GM21786 (cell line): Measurements from ENCODE around the gene BMPER.

ENCODE experiments used
- ATAC-seq: cut with Tn5 transposase; IDR thresholded peaks from one replicate; pipeline ENCODE4 v1.9.1; 2021; ENCODE audit not compliant: unreplicated experiment

BMPER gene

DNA sequence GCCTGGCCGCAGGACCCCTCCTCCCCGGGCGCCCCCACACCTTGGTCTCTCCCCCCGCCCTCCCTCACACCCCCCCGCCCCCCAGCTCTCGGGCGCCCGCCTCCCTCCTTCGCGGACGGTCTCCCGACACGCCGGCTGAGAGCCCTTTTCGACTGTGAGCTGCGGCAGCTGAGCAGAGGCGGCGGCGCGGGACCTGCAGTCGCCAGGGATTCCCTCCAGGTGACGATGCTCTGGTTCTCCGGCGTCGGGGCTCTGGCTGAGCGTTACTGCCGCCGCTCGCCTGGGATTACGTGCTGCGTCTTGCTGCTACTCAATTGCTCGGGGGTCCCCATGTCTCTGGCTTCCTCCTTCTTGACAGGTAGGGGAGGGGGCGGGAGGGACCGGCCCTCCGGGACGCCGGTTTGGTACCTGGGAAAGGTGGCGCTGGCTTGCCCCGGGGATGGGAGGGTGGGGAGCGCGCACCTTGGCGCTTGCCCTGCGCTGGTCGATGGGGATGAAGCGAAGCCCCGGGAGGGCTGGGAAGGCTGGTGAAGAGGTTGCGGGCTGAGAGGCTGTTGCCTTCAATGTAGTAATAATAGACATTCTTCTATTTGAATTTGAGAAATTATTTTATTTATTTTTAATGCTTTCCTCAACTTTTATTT, at the start of gene BMPER:
Gene BMPER (plus strand): TSS at position 151 of the 644 bp plus-strand sequence. CDS start 75 bp downstream, at position 226.
- no peak for ATAC-seq

DNA sequence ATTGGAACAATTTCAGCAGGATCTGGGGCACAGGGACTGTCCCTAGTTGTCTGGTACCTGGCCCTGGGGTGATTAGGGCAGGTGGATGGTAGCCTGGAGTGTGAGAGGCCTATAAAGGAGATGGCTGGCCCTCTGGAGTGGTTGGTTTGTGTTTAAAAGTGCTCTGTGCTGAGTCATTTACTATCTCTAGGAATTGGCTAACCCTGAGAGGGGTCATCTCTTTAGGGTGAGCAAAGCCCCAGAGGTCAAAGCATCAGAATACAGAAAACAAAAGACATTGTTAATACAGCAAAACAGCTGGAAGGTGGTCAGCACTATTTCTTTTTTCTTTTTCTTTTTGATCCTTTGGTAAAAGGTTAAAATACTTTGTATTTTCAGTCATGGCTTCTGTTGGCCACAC, 43.4 kb upstream of the BMPER start:
- no peak for ATAC-seq

DNA sequence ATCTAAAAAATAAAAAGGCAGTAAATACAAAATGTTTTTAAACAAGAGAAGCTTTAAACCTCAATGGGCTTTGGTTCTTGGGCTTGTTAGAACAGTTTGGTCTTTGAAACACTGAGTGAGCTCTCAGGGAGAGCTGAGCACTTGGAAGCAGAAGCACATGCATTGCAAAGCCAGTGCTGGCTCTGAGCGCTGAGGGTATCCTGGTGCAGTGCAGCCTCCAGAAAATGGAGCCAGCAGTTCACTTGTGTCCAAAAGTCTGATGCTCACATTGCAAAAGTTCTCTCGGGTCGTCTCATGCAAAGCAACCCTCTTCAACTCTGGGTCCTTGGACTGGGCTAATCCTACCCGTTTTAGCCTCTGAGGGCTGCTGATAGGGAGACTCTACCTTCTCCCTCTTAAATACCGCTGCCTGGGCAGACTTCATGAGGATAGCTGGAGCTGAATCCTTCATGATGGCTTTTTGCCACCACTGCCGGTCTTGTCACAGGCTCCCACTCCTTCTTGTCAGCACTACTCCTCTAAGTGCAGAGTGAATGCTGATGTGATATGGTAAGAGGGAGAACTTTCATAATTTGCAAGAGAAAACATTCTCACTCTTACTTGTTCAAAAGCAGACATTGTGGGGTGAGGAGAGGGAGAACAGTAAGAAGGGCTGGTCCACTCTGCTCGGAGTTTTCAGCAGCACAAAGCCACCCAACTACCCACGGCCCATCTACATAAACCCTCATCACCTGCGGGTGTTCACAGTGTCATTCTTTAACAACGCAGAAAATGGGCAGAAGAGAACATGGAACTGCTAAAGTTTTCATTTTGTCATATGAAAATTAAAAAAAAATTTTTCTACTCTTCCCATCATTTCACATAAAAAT, 42.2 kb upstream of the BMPER start:
- no peak for ATAC-seq

DNA sequence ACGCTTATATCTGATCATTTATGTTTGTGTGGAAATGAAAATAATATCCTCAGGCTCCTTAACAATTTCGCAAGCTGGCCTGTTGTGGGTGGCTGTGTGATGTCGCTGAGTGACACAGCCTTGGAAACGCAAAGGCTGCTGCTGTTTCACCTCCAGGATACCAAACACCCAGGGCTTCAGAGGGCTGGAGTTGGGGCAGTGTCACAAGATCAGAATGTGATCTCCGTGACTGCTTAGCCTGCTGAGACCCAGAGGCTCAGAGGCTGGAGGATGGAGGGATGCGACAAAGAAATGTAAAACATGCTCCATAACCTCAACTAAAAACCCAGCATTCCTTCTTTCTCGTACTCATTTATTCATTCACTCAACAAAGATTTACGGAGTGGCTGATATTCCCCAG, 37.2 kb upstream of the BMPER start:
- ATAC-seq, result no peak

DNA sequence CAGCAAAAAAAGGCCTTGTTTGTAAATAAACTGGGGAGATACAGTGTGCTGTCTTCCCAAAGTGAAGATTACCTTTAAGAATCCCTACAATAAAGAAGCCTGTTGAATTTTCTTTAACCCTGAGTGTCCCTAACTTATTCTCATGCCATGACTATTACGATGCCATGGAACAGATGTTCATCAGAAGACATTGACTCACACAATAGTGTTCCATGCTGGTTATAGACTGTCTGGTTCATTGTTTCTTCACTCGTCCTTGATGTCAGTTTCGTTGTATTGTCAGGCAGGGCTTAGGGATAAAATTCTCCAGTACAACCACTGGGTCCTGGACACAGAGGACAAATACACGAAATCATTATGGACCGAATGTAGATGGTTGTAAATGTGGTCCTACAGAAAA, 36.2 kb upstream of the BMPER start:
- no peak for ATAC-seq

DNA sequence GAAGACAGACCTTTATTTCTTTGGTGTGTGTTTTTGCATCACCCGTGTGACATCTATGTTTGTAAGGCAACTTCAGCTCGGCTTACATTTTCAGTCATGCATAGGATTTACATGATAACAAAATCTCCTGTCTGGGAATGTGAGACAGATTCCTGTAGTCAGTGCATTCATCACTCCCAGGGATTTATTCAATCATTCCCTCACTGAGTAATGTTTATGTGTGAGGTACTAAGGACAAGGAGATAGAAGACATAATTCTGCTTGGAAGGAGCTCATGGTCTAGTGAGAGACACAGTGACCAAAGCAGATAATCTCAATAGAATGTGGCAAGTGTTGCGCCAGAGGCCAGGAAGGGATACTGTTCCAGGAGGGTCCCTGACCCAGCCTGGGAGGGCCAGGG, 35.2 kb upstream of the BMPER start:
- ATAC-seq, result no peak

DNA sequence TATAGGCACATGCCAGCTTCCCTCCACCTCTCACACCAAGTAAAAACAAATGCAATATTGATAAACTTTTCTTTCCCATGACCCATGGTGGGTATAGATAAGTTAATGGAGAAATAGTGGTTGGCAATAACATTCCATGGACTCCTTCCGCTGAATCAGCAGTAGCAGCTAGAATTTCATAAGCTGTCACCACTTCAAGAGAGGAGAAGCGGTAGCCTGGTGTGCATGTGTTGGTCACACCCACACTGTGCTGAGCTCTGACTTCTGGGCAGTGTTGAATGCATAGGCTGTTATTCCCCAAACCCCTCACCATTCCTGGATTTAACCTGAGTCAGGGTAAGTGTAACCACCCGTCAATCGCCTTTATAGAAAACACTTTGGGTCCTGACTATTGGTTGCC, 32.5 kb upstream of the BMPER start:
- ATAC-seq, result no peak

DNA sequence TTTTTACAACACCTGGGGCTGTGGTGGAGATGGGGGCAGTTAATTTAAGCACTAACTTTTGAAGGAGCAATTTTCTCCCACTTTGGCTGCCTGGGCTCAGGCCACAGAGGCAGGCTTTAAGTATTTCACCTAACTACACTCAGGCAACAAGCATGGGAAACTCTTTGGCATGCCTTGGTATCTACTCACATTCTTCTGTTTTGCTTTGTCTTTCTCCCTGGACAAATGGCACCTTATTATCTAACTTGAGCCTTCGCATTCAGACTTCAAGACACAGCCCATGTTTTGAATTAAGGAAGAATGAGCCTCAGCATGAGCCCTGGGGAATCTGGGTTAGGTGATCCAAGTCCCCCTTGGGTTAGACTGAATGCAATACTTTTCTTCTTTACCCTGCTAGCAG, 31.8 kb upstream of the BMPER start:
- ATAC-seq, result no peak

DNA sequence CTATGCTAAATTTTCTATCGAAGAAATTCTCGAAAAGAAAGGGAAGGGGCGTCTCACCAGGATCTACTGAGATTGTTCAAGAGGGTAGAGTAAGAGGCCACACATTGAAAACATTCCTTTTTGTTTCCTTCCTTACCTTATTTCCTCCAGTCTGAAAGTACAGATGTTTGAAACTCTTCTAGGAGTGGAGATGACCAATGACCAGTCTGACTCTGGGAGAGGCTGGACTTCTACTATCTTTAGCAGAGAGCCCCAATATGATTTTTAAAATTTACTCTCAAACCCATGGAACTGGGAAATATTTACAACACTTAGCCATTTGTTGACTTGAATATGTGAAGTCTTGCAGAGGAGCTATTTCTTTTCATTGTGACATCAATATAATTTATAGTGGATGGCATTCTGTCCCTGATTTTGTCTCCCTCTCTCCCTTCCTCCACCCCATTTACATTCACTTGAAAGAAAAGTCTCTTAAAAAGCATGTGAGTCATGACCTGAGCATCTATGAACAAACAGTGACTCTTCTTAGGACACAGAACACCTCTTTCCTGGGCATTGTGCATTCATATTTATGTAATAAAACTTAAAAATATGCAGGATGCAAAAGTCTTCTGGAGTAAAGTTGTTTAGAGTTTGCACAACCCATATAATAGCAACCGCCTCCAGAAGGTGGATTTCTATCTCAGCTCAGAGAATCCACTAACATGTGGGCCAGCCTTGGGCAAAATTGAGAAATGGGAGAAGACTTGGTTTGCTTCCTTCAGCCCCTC, 31.2 kb upstream of the BMPER start:
- no peak for ATAC-seq

DNA sequence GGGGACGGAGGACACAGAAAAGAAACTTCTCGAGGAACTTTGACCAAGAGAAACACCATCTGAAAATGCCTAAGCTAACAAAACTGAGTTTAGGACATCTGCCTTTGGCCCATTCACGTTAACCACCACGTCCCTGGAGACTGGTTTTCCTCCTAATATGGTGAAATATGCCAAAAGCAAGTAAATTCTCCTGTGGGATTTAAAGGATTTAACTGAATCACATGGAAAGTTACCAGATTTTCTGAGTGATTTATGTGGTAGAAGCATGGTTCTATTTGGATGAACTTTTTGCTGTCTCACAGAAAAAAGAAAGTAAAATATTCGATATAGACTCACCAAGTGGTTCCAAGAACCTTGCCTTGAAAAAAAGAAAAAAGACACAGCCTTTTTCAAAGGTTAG, 30.4 kb upstream of the BMPER start:
- ATAC-seq, result no peak

DNA sequence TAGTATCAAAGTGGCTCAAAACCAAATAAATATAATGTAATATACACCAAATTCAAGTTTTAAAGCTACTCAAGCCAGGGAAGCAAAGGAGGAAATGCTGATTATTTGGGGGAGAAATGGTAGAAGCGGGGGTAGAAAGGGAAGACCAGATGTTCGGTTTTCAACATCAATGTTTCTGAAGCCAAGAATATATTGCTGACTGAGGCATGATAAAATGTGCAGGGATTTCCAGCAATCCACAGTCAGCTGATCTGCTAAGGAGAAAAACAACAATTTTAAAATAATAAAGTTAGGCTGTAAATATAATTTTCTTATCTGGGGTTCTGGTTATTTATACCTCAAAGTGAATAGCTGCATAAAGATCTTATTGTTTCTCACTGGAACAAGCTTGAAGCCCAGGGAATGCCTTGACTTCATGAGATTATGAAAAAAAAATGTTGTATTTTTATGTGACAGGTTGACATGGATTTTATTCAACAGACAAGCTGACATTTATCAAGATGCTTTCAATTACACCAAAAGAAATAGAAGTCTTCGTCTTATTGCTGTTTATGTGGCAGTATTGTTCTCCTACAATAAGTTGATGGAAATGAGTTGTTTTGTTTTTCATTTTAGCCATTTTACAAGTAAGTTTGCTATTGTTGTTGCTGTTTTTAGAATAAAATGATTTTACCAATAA, 28.6 kb upstream of the BMPER start:
- ATAC-seq, result no peak

DNA sequence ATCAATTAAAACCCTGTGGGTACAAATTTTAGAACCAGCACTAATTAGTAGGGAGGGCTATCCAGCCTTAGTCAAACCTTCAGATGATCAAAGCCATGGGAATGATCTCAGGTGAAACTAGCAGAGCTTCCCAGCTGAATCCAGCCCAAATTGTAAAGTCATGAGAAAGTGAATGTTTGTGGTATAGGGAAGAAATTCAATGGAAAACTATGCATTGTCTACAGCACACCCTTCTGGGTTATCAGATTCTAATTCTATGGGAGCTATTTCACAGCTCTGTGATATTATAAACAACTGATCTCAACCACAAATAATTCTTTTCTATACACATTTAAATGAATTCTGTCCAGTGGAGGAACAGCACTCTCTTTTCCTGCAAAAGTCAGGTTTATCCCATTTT, 24.6 kb upstream of the BMPER start:
- no peak for ATAC-seq

DNA sequence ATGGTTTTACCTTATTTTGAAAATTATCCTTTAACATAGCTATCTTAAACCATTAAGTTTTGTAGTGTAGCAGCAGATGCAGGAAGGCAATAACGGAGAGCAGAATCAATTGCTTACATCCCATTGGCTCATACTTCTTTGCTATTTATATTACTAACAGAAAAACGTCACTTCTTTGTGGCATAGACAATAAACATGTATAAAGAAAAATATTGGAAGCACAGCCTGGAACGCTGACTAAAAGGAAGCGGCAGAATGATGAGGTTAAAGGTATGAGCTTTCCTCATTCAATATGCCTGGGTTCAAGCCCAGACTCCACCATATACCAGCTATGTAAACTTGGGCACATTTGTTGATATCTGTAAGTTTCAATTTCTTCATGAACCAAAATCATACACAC, 24.0 kb upstream of the BMPER start:
- ATAC-seq, result no peak

DNA sequence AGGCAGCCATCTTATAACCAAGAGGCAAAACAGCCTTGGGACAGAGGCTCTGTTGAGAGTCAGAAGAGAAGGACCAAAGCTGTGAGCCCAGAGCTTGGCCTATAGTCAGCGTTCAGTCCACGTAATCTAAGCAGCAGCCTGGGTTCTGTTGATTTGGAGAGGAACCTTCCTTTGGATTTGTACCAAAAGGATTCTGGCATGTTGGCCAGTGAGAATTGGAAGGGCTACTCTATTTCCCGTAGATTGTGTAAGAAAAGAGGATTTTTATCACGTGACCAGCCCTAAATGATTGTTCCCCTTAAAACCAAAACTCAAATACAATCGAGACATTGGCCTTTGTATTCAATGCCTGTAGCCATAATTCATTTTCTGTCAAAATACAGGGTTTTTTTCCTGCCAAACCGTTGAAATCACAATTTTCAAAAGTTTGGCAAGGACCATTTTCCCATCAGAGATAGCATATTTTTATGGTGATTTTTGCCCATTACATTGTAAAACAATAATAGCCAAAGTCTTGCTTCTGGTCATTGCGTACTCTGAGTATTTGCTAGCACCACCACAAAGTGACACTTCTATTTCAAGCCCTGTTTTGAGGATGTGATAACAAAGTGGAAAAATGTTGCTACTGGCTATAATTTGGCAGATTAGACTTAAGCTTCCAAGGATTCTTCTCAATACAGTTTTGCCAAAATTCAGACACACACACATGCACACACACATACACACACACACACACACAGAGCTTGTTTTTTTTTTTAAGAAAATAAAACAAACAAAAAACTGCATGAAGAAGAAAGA, 23.1 kb upstream of the BMPER start:
- no peak for ATAC-seq

DNA sequence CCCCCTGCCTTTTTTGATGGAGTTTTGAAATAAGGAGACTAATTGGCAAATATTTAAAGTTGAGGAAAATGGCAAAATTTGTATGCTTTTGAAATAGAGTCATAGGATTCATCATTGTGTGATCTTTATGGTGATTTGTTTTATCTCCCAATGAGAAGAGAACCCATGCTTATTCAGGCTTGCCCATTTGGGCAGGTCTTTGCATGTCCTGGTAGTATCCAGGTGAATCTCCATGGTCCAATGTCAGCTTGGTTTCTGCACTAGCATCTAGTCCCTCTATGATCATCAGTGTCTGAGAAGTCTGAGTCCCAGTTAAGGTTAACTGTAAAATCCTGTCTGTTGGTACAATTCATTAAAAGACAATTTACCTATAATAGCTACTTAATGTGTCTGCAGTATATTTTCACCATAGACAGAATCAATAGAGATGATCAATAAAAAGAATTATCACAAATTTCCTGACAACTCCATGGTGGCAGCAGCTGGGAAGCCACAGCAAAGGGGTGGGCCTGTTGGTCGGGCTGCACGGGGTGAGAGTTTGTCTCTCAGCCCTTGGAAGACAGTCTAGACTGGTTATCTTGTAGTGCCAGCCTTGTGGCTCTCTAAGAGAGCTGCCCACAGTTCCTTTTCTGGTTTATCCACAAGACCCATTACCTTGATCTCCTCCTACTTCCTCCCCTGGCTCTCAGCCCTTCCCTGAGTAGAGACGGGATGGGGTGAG, 22.2 kb upstream of the BMPER start:
- ATAC-seq, result no peak

DNA sequence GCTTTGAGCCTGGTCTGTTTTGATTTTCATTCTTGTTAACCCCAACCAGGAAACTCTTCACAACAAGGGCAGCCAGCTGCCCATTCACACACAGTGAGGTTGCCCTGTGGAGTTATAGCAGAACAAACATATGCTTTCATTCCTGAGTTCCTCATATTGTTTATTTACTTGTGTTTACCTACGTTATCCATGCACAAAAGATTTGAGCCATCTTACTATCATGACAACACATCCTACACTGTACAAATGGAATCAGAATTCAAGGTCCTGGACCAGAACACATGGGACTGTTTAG, 21.7 kb upstream of the BMPER start:
- ATAC-seq, result no peak

DNA sequence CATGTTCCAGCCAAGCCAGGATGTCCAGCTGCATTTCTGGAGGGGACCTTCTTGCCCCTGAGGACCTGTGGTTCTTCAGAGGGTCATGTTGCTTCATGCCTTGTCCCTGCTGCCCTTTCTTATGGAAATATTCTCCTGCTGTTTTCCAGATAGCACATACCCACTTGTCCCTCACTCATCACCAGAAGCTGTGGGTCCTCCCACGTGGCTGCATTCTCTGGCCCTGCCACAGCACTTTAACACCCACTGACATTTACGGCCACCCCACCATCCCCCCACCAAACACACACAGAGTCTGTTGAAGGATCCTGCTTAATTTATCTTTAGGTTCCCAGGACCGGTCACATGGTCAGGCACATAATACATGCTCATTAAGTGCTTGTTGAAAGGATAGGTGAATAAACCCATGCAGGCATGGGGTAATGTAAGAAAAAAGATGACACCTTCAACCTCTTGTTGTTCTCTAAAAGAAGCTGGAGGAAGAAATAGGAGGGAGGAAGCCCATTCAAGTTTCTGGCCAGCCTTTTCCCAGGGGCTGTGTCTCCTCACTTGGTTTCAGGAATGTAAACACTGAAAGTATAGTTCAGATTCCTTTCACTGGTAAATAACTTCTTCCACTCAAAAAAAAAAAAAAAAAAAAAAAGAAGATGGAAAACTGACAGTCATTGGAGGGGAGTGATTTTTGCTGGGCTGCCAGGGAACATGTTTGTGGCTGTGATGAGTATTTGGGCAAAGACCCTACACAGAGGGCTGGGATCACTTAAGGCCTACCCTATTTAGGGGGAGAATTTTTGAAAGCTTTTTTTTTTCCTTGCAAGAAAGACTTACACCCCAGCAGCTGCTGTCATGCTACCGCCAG, 19.8 kb upstream of the BMPER start:
- ATAC-seq, result no peak

DNA sequence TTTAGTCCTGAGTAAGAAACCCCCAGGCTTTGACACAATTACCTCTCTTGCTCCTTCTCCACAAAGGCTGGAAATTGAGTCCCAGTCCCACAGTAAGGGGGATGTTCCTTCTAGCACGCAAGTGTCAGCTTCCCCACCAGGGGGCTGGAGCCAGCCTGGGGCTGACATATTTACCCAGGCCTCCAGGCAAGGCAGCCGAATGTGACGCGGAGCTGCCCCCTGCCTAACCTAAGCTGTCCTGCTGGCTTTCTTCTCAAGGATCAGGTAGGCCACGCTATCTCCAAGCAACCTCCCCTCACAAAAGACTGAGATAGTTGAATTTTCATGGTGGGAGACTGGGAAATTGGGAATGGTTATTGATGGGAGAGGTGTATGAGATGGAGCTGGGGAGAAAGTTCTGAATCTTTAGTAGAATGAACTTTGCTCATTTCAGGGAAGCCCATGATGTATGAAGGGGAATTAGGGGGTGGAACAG, 19.2 kb upstream of the BMPER start:
- ATAC-seq, result no peak
